ENCODE measurements around the gene GCSAM. TPM values are rescaled to one million over a fixed set of nuclear protein-coding genes. Genes with fewer than 3 reads are reported as not detected.
A peak's percentile ranks its signal among the peaks of the same experiment; 100 is the strongest.

GCSAM gene, protein sequence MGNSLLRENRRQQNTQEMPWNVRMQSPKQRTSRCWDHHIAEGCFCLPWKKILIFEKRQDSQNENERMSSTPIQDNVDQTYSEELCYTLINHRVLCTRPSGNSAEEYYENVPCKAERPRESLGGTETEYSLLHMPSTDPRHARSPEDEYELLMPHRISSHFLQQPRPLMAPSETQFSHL
- not detected in 2 replicates for total RNA-seq

DNA sequence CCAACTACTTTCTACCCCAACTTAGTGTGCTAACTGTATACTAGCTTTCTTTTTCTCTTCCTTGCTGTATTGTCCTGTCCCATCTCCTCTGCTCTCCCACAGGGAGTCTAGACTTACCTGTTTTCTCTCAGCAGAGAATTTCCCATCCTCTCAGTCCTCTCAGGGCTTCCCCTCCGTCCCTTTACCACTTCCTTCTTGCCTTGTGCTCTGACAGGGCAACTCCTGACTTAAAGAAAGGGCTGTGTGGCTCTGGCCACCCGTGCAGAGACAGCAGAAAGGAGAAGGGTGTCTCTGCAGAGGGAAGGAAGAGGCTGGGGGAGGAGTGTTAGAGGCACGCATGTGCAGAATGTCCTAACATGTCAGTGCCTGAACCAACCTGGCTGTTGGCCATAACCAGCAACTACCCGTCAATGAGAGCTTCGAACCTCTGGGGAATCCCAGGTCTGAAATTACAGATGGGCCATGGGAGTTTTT, at the start of gene GCSAM:
Gene GCSAM (minus strand): TSS at position 274 of the 474 bp plus-strand sequence. CDS start 128 bp downstream, at position 146.
- H3K4me3 ChIP-seq (ENCODE audit: low read depth, low read length), result no peak within 1 kb of the TSS
- TF ChIP-seq, protein P1, sequence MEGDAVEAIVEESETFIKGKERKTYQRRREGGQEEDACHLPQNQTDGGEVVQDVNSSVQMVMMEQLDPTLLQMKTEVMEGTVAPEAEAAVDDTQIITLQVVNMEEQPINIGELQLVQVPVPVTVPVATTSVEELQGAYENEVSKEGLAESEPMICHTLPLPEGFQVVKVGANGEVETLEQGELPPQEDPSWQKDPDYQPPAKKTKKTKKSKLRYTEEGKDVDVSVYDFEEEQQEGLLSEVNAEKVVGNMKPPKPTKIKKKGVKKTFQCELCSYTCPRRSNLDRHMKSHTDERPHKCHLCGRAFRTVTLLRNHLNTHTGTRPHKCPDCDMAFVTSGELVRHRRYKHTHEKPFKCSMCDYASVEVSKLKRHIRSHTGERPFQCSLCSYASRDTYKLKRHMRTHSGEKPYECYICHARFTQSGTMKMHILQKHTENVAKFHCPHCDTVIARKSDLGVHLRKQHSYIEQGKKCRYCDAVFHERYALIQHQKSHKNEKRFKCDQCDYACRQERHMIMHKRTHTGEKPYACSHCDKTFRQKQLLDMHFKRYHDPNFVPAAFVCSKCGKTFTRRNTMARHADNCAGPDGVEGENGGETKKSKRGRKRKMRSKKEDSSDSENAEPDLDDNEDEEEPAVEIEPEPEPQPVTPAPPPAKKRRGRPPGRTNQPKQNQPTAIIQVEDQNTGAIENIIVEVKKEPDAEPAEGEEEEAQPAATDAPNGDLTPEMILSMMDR (conservative IDR thresholded peaks at IDR 0.05; ENCODE audit: low read depth, low read length), result no peak
- DNase-seq (ENCODE audit: low read depth), result no peak

DNA sequence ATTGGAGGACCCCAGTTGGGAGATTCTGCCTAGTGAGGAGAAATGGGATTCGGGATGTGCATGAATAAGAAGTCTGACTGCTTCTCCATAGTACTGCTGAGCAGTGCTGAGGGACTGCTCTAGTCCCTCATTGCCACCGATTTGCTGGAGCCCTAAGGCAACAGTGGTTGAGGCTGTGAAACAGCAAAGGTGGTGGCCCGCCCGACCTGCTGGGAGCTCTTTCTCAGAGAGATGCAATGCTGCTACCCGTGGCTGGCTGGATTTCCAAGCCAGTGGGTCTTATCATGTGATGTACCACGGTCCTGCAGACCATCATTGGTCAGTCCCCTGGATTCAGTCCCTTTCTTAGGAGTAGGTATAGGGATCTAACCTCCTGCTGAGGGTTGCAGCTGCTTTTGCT, 42.6 kb upstream of the GCSAM start:
- TF ChIP-seq, protein P1 (conservative IDR thresholded peaks at IDR 0.05; ENCODE audit: low read depth, low read length), result no peak
- no peak overlapping the region for H3K4me3 ChIP-seq (ENCODE audit: low read depth, low read length)
- no peak for DNase-seq (ENCODE audit: low read depth)

DNA sequence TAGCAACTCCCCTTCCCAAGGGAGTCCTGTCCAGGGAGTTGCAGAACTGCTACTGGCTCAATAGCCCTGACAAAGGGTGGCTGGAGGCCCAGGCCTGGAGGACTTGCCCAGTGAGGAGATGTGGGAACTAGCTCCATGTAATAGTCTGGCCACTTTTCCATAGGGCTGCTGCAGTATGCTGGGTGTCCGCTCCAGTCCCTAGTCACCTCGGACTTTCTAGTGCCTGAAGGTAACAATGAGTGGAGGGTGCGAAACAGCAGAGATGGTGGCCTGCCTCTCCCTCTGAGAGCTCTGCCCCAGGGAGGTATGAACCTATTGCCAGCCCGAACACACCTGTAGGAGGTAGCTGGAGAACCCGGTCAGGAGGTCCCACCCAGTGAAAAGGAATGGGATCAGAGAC, 42.0 kb upstream of the GCSAM start:
- no peak for DNase-seq (ENCODE audit: low read depth)
- TF ChIP-seq, protein P1 (conservative IDR thresholded peaks at IDR 0.05; ENCODE audit: low read depth, low read length), result no peak
- H3K4me3 ChIP-seq (ENCODE audit: low read depth, low read length), result no peak overlapping the region

DNA sequence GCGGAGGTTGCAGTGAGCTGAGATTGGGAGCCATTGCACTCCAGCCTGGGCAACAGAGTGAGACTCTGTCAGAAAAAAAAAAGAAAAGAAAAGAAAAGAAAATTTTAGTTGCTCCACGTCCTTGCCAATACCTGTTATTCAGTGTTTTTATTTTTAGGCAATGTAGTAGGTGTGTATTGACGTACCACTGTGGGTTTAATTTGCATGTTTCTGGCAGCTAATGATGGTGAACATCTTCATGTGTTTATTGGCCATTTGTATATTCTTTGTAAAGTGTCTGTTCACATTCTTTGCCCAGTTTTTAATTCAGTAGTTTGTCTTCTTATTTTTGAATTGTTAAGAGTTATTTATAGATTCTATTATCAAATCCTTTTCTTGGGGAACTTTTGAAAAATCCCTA, 38.1 kb upstream of the GCSAM start:
- no peak overlapping the region for H3K4me3 ChIP-seq (ENCODE audit: low read depth, low read length)
- no peak for DNase-seq (ENCODE audit: low read depth)
- TF ChIP-seq, protein P1 (conservative IDR thresholded peaks at IDR 0.05; ENCODE audit: low read depth, low read length), result no peak

DNA sequence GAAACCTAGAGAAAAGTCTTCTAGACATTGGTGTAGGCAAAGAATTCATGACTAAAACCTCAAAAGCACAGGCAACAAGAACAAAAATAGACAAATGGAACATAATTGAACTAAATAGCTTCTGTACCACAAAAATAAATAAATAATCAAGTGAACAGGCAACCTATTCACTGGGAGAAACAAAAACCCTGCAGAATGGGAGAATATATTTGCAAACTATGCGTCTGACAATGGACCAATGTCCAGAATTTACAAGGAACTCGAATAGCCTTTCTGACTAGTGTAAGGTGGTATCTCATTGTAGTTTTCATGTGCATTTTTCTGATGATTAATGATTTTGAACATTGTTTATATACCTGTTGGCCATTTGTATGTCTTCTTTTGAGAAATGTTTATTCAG, 37.0 kb upstream of the GCSAM start:
- TF ChIP-seq, protein P1 (conservative IDR thresholded peaks at IDR 0.05; ENCODE audit: low read depth, low read length), result no peak
- H3K4me3 ChIP-seq (ENCODE audit: low read depth, low read length), result no peak overlapping the region
- no peak for DNase-seq (ENCODE audit: low read depth)

DNA sequence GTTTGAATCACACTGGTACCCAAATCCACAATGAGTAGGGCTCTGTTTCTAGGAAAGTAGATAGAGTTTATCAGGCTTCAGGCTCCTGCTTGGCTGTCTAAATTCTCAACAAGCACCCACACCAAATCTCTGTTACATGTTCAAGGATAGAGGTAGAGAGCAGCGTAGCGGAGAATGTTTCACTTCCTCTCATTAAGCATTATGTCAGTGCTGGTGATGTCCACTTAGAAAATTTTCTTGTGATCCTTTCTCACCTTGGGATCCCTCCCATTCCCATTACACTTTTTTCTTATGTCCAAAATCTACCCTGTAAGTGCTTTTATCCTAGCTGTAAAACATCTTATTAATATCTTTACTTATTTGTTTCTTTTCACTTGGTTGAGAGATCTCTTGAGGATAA, 34.7 kb upstream of the GCSAM start:
- DNase-seq (ENCODE audit: low read depth), result no peak
- TF ChIP-seq, protein P1 (conservative IDR thresholded peaks at IDR 0.05; ENCODE audit: low read depth, low read length), result no peak
- no peak overlapping the region for H3K4me3 ChIP-seq (ENCODE audit: low read depth, low read length)

DNA sequence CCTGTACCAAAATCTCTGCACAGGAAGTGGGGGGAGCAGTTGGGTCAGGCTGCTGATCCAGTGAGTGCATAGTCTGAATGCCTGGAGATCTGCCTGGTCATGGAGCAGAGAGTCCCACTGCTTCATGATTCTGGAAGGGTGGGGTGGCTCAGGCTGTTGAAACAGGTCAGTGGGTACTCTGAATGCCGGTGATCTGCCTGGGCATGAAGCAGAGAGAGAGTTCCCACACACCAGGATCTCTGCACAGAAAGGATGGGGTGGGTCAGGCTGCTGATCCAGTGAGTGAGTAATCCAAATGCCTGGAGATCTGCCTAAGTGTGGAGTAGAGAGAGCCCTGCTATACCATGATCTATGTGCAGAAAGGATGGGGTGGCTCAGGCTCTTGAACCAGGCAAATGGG, 16.1 kb upstream of the GCSAM start:
- DNase-seq (ENCODE audit: low read depth), result peak; percentile 41

More for the DNA sequence above, 16.1 kb upstream of the GCSAM start:
- no peak overlapping the region for H3K4me3 ChIP-seq (ENCODE audit: low read depth, low read length)
- TF ChIP-seq, protein P1 (conservative IDR thresholded peaks at IDR 0.05; ENCODE audit: low read depth, low read length), result no peak
